K562 (cell line): Measurements from ENCODE around the gene KRT31. TPM values are rescaled to one million over a fixed set of nuclear protein-coding genes. Genes with fewer than 3 reads are reported as not detected.

ENCODE experiments used
- ATAC-seq: fragments of 200-7000 bp; cut with Tn5 transposase; 3 replicates; pipeline ENCODE4 v1.9.1; 2020; ENCODE audit warnings: moderate library complexity
- BruUV-seq: library from RNA; stranded (reverse); fragments of 400-500 nt; replicated peaks from 2 replicates; lab custom pipeline; 2021; lab: Mats Ljungman, UMichigan
- CTCF ChIA-PET: fragments of 300-600 bp; formaldehyde crosslinking; extraction: SDS; loops from one replicate; lab custom pipeline; 2021; ENCODE audit warnings: low intra/inter-chr PET ratio; lab: Yijun Ruan, JAX
- POLR2A ChIA-PET: fragments of 300-600, 350-650 bp; sonication (Branson Sonifier 250); formaldehyde crosslinking; extraction: SDS; loops from one replicate; lab custom pipeline; 2021; ENCODE audit warnings: antibody characterized with exemption, inconsistent platforms; lab: Yijun Ruan, JAX
- DNase-seq, 4 experiments: peaks; one replicate each; pipeline versions ENCODE4 v3.0.0 to v3.0.0-alpha.2; 2011 to 2018; ENCODE audit warnings: low spot score in 3 of 4, mixed read lengths in 3 of 4; ENCODE audit errors: extremely low read depth in 1 of 4
- FAIRE-seq: peaks from 2 replicates; lab custom pipeline; 2011; peaks lifted over from hg19 to GRCh38; lab: Jason Lieb, UNC
- H2AFZ ChIP-seq: 2 replicates; pipeline ENCODE4 v1.6.0; 2011; ENCODE audit warnings: low read depth, low read length, control low read depth, inconsistent platforms
- H3K27ac ChIP-seq: fragments of 200-600 bp; 3 replicates; pipeline ENCODE4 v1.8.0; 2011; ENCODE audit warnings: low read depth, mild to moderate bottlenecking, control low read depth, inconsistent platforms, low read length, moderate library complexity, mixed read lengths; ENCODE audit errors: extremely low read depth
- H3K27me3 ChIP-seq, 2 experiments: fragments of 300-600 bp in 1 of 2; 2 replicates in 1 of 2; 3 replicates in 1 of 2; pipeline versions ENCODE4 v1.6.0 to v1.8.0; 2011; ENCODE audit warnings: inconsistent platforms in 2 of 2, low read length in 2 of 2, mild to moderate bottlenecking in 1 of 2, mixed read lengths in 1 of 2, moderate library complexity in 1 of 2; ENCODE audit not compliant: control insufficient read depth in 2 of 2, insufficient read depth in 2 of 2
- H3K36me3 ChIP-seq: fragments of 300-600 bp; 3 replicates; pipeline ENCODE4 v1.8.0; 2011; ENCODE audit warnings: mild to moderate bottlenecking, low read length, inconsistent platforms; ENCODE audit not compliant: control insufficient read depth, insufficient read depth
- H3K4me1 ChIP-seq, 2 experiments: fragments of 200-600 bp in 1 of 2; replicated peaks in 1 of 2; 2 replicates in 1 of 2; 3 replicates in 1 of 2; pipeline versions ENCODE4 v1.5.1 to v1.8.0; 2011; ENCODE audit warnings: inconsistent platforms in 2 of 2, low read length in 2 of 2, mild to moderate bottlenecking in 1 of 2, mixed read lengths in 1 of 2, moderate library complexity in 1 of 2; ENCODE audit not compliant: control insufficient read depth in 2 of 2, insufficient read depth in 2 of 2
- H3K4me2 ChIP-seq: 2 replicates; pipeline ENCODE4 v1.6.1; 2011; ENCODE audit warnings: low read length, control low read depth, inconsistent platforms, mixed read lengths; ENCODE audit not compliant: insufficient read depth
- H3K4me3 ChIP-seq: fragments of 200-600 bp; sonication (generic), shearing (Covaris generic); 2 replicates; pipeline ENCODE4 v1.5.1; 2016; ENCODE audit warnings: control low read depth, inconsistent platforms
- H3K79me2 ChIP-seq: fragments of 200-600 bp; 3 replicates; pipeline ENCODE4 v1.8.0; 2011; ENCODE audit warnings: low read length, inconsistent platforms; ENCODE audit not compliant: control insufficient read depth, insufficient read depth
- H3K9ac ChIP-seq, 2 experiments: 2 replicates each; pipeline versions ENCODE4 v1.6.0 to v1.6.1; 2011; ENCODE audit warnings: low read depth in 2 of 2, low read length in 2 of 2, control low read depth in 1 of 2, inconsistent platforms in 1 of 2, mild to moderate bottlenecking in 1 of 2, mixed read lengths in 1 of 2; ENCODE audit not compliant: insufficient read depth in 1 of 2
- H3K9me1 ChIP-seq: one replicate; pipeline ENCODE4 v1.6.0; 2011; ENCODE audit warnings: inconsistent platforms, mild to moderate bottlenecking, low read length, moderate library complexity; ENCODE audit not compliant: control insufficient read depth, insufficient read depth
- H3K9me3 ChIP-seq: replicated peaks from 2 replicates; pipeline ENCODE4 v1.5.1; 2011; ENCODE audit warnings: low read depth, low read length, inconsistent platforms; ENCODE audit not compliant: control insufficient read depth, insufficient read depth
- H4K20me1 ChIP-seq: replicated peaks from 2 replicates; pipeline ENCODE4 v1.6.1; 2011; ENCODE audit warnings: low read length, inconsistent platforms, mixed read lengths; ENCODE audit not compliant: control insufficient read depth, insufficient read depth
- ARID1B ChIP-seq: fragments of 450-650 bp; IDR thresholded peaks from 2 replicates; pipeline ENCODE4 v1.6.1; 2016; ENCODE audit warnings: antibody characterized with exemption, mild to moderate bottlenecking, inconsistent platforms
- ASH1L ChIP-seq: fragments of 450-650 bp; IDR thresholded peaks from 2 replicates; pipeline ENCODE4 v1.6.1; 2018; ENCODE audit warnings: borderline replicate concordance, mild to moderate bottlenecking, low read depth; ENCODE audit not compliant: partially characterized antibody
- RFX1 ChIP-seq: fragments of 450-650 bp; IDR thresholded peaks from 2 replicates; pipeline ENCODE4 v1.6.1; 2016; ENCODE audit warnings: mild to moderate bottlenecking, moderate library complexity
- TFAM ChIP-seq: fragments of 250-450 bp; sonication (Bioruptor Pico); conservative IDR thresholded peaks from 2 replicates; pipeline ENCODE4 v1.5.0; 2021; ENCODE audit warnings: mild to moderate bottlenecking, moderate library complexity
- ZNF23 ChIP-seq: fragments of 250-450 bp; sonication (Bioruptor Pico); IDR thresholded peaks from 2 replicates; pipeline ENCODE4 v1.4.0; 2020; ENCODE audit warnings: mild to moderate bottlenecking
- WGBS: fragments of 100-300 bp; shearing (Covaris generic); methylation state at CpG from one replicate; pipeline ENCODE4 v1.1.6; 2016; ENCODE audit warnings: low coverage, mixed read lengths; ENCODE audit not compliant: insufficient coverage; ENCODE audit errors: missing lambda C conversion rate; 5-methylcytosine and 5-hydroxymethylcytosine counted together
- in situ Hi-C: fragments of 300-500 bp; cut with MboI; formaldehyde crosslinking; loops from 4 replicates; pipeline ENCODE4 v1.15.0; 2018; ENCODE audit warnings: inconsistent platforms, mixed read lengths
- intact Hi-C: fragments of 100-400 bp; cut with micrococcal nuclease; formaldehyde crosslinking; loops from 2 replicates; pipeline ENCODE4 v1.14.2; 2022
- polyA plus RNA-seq, 8 experiments: library from polyadenylated mRNA; depleted of rRNA in 4 of 8; stranded (reverse) in 5 of 8; unstranded in 3 of 8; fragments of >200 nt; fragmentation: Nextera tagmentation in 2 of 8; fragmentation: Illumina TruSeq in 1 of 8; extraction: Ambion mirVana in 2 of 8; extraction: Trizol in 1 of 8; gene quantifications; 2 replicates each; pipeline versions ENCODE4 v1.2.1 to v1.2.3, GENCODE V29; 2011 to 2014; ENCODE audit warnings: inconsistent platforms in 1 of 8, missing spikeins in 1 of 8
- total RNA-seq, 7 experiments: library from RNA; depleted of rRNA in 6 of 7; stranded (reverse); fragments of >200 nt in 6 of 7; fragmentation: Illumina TruSeq in 2 of 7; extraction: Trizol in 2 of 7; gene quantifications; 2 replicates each; pipeline versions ENCODE4 v1.2.1 to v1.2.3, GENCODE V29; 2011 to 2021; ENCODE audit warnings: low replicate concordance in 1 of 7
- TF ChIP-seq, protein P1 (sequence below), 3 experiments: fragments of 200-800 bp in 1 of 3; sonication (Bioruptor generic) in 1 of 3; sonication (generic) in 1 of 3; formaldehyde crosslinking in 1 of 3; IDR thresholded peaks; 2 replicates each; pipeline versions ENCODE4 v1.6.1 to v1.8.0; 2016 to 2022; ENCODE audit warnings: mild to moderate bottlenecking in 2 of 3, missing compliant biosample characterization in 2 of 3, missing genetic modification characterization in 2 of 3, missing genetic modification reagents in 1 of 3

Gene KRT31
- total and polyA plus RNA-seq, 9 of the 15 experiments (the other 6 are each of a cell fraction or from before 2014, with no cell fraction given) = not detected

DNA sequence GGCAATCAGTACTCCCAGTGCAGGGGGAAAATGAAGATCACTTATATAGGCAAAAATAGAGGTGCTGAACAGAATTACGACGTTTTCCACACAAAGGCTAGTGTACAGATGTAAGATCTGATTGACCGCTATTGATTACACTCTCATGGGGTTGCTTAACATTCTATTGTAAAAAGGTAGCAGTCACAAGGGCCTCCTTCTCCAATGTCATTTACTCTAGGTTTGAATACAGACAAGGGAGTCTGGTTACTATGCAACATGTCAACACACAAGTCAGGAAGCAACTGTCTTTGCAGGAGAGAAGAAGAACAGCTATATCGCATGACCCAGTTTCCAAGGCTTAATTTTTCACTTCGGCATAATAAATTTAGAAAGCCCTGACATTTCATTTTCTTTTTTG, 19.1 kb upstream of the KRT31 start:
- TF ChIP-seq TFAM (CRISPR knock-in tag) = no peak
- 0 out of 2 replicates have a peak, but pooled peaks have one; percentile 6 for TF ChIP-seq RFX1
- no peak for TF ChIP-seq ARID1B
- TF ChIP-seq ASH1L = no peak
- TF ChIP-seq, protein P1, sequence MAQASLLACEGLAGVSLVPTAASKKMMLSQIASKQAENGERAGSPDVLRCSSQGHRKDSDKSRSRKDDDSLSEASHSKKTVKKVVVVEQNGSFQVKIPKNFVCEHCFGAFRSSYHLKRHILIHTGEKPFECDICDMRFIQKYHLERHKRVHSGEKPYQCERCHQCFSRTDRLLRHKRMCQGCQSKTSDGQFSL (CRISPR knock-in tag; IDR thresholded peaks at IDR 0.05) = no peak
- TF ChIP-seq, protein P1 (tag; IDR thresholded peaks at IDR 0.05) = no peak
- no peak for TF ChIP-seq ZNF23 (CRISPR knock-in tag)
- ChIA-PET CTCF (no interaction called here), POLR2A (interaction anchor here (1.4 to 1.9 kb wide), 3 partner anchors 8 to 13 kb away, joined by 4 to 8 read pairs (median 5); no protein-coding TSS in a partner anchor)
- no peak overlapping the region for H3K4me2 ChIP-seq
- BruUV-seq = no TSS peak
- FAIRE-seq = no peak
- no peak overlapping the region for H3K27ac ChIP-seq
- no peak for ATAC-seq
- no peaks in the 10 kb centered on the region for H3K4me1 ChIP-seq
- H3K9me3 ChIP-seq = no peaks in the 10 kb centered on the region
- no peak overlapping the region for H2AFZ ChIP-seq
- H3K9ac ChIP-seq = no peak overlapping the region
- H3K4me3 ChIP-seq = no peak overlapping the region
- H3K36me3 ChIP-seq = no peaks in the 10 kb centered on the region
- in situ Hi-C loops = no loop called here
- H4K20me1 ChIP-seq = no peaks in the 10 kb centered on the region
- peaks cover 18 to 34% of the 10 kb centered on the region in 2 experiments; a peak in 3 of 5 replicates for H3K27me3 ChIP-seq
- intact Hi-C loops = no loop called here
- DNase-seq = no peak
- 0% methylated on average over 5 of the region's 5 CpGs for WGBS
- no peaks in the 10 kb centered on the region for H3K79me2 ChIP-seq
- no peaks in the 10 kb centered on the region for H3K9me1 ChIP-seq
